Trophoblast cell (in vitro differentiated cells and primary cell): ENCODE measurements around the gene TSPO.

Experiments
- DNase-seq, 2 donors: peaks; one replicate each; pipeline ENCODE4 v3.0.0-alpha.2; 2016
- H2AFZ ChIP-seq: 2 replicates; pipeline ENCODE4 v1.6.1; 2013; ENCODE audit warnings: low read length, moderate library complexity, mild to moderate bottlenecking; ENCODE audit not compliant: insufficient read depth, poor library complexity
- H2AK5ac ChIP-seq: 2 replicates; pipeline ENCODE4 v1.6.1; 2013; ENCODE audit warnings: mild to moderate bottlenecking, low read length
- H2BK120ac ChIP-seq: 2 replicates; pipeline ENCODE4 v1.6.1; 2013; ENCODE audit warnings: low read length, mild to moderate bottlenecking, moderate library complexity; ENCODE audit not compliant: insufficient read depth, poor library complexity
- H2BK12ac ChIP-seq: 2 replicates; pipeline ENCODE4 v1.6.1; 2013; ENCODE audit warnings: mild to moderate bottlenecking, low read length, moderate library complexity
- H2BK5ac ChIP-seq: 2 replicates; pipeline ENCODE4 v1.6.1; 2013; ENCODE audit warnings: low read length, low read depth, moderate library complexity, mild to moderate bottlenecking; ENCODE audit not compliant: poor library complexity
- H3K14ac ChIP-seq: 2 replicates; pipeline ENCODE4 v1.6.1; 2013; ENCODE audit warnings: mild to moderate bottlenecking, low read length
- H3K18ac ChIP-seq: 2 replicates; pipeline ENCODE4 v1.6.1; 2013; ENCODE audit warnings: mild to moderate bottlenecking, low read length
- H3K23ac ChIP-seq: 2 replicates; pipeline ENCODE4 v1.6.1; 2013; ENCODE audit warnings: low read length
- H3K27ac ChIP-seq: 2 replicates; pipeline ENCODE4 v1.5.1; 2013; ENCODE audit warnings: low read depth, mild to moderate bottlenecking, inconsistent platforms, low read length, moderate library complexity
- H3K27me3 ChIP-seq: 2 replicates; pipeline ENCODE4 v1.6.1; 2013; ENCODE audit warnings: inconsistent platforms, mild to moderate bottlenecking, low read length, moderate library complexity; ENCODE audit not compliant: insufficient read depth
- H3K36me3 ChIP-seq, 2 experiments: 1 replicate in 1 of 2; 2 replicates in 1 of 2; pipeline ENCODE4 v1.6.1; 2013; ENCODE audit warnings: low read length in 2 of 2, mild to moderate bottlenecking in 2 of 2, moderate library complexity in 1 of 2; ENCODE audit not compliant: insufficient read depth in 2 of 2, control insufficient read depth in 1 of 2
- H3K4ac ChIP-seq: 2 replicates; pipeline ENCODE4 v1.6.1; 2013; ENCODE audit warnings: low read depth, mild to moderate bottlenecking, low read length, moderate library complexity
- H3K4me1 ChIP-seq, 2 experiments: 1 replicate in 1 of 2; 2 replicates in 1 of 2; pipeline ENCODE4 v1.6.1; 2013; ENCODE audit warnings: low read length in 2 of 2, mild to moderate bottlenecking in 2 of 2, moderate library complexity in 1 of 2; ENCODE audit not compliant: insufficient read depth in 2 of 2, control insufficient read depth in 1 of 2
- H3K4me2 ChIP-seq: 2 replicates; pipeline ENCODE4 v1.6.1; 2013; ENCODE audit warnings: inconsistent platforms, mild to moderate bottlenecking, low read length, moderate library complexity
- H3K4me3 ChIP-seq: 2 replicates; pipeline ENCODE4 v1.5.1; 2013; ENCODE audit warnings: mild to moderate bottlenecking, low read depth, low read length, inconsistent platforms
- H3K79me1 ChIP-seq: one replicate; pipeline ENCODE4 v1.6.1; 2013; ENCODE audit warnings: low read length
- H3K79me2 ChIP-seq: 2 replicates; pipeline ENCODE4 v1.6.1; 2013; ENCODE audit warnings: low read length, mild to moderate bottlenecking; ENCODE audit not compliant: control insufficient read depth, insufficient read depth, poor library complexity
- H3K9ac ChIP-seq: 2 replicates; pipeline ENCODE4 v1.6.1; 2013; ENCODE audit warnings: mild to moderate bottlenecking, low read length
- H3K9me3 ChIP-seq: 2 replicates; pipeline ENCODE4 v1.6.1; 2013; ENCODE audit warnings: low read depth, mild to moderate bottlenecking, control low read depth, inconsistent platforms, low read length; ENCODE audit not compliant: insufficient read depth
- H4K12ac ChIP-seq: 2 replicates; pipeline ENCODE4 v1.6.1; 2013; ENCODE audit warnings: low read depth, mild to moderate bottlenecking, low read length, moderate library complexity
- H4K8ac ChIP-seq: 2 replicates; pipeline ENCODE4 v1.6.1; 2013; ENCODE audit warnings: low read depth, mild to moderate bottlenecking, low read length, moderate library complexity
- H4K91ac ChIP-seq: one replicate; pipeline ENCODE4 v1.6.1; 2013; ENCODE audit warnings: low read depth, mild to moderate bottlenecking, low read length, moderate library complexity
- WGBS: extraction: QIAGEN DNeasy Blood & Tissue Kit; methylation state at CpG from one replicate; pipeline ENCODE4 v1.1.7; 2013; ENCODE audit warnings: missing lambda C conversion rate; ENCODE audit not compliant: insufficient read length, insufficient coverage; ENCODE audit errors: extremely low coverage; 5-methylcytosine and 5-hydroxymethylcytosine counted together

TSPO gene

GRCh38 chr22:43118953-43119458 is 32.4 kb upstream of the TSPO start:
- no peak overlapping the region for H3K4me2 ChIP-seq
- H3K18ac ChIP-seq: no peak overlapping the region
- no peak overlapping the region for H3K9ac ChIP-seq
- H3K14ac ChIP-seq: no peak overlapping the region
- H3K36me3 ChIP-seq: no peaks in the 10 kb centered on the region
- H2AFZ ChIP-seq: no peak overlapping the region
- H3K4ac ChIP-seq: no peak overlapping the region
- DNase-seq: no peak
- H3K79me1 ChIP-seq: no peaks in the 10 kb centered on the region
- no peak overlapping the region for H3K4me3 ChIP-seq
- no peak overlapping the region for H3K27ac ChIP-seq
- H3K4me1 ChIP-seq: peaks cover 4 to 10% of the 10 kb centered on the region in 2 experiments
- no peak overlapping the region for H2AK5ac ChIP-seq
- no peaks in the 10 kb centered on the region for H3K79me2 ChIP-seq
- no peak overlapping the region for H2BK12ac ChIP-seq
- H3K23ac ChIP-seq: no peak overlapping the region
- H4K12ac ChIP-seq: no peak overlapping the region
- H4K8ac ChIP-seq: no peak overlapping the region
- H2BK5ac ChIP-seq: no peak overlapping the region
- no peak overlapping the region for H2BK120ac ChIP-seq
- H3K27me3 ChIP-seq: no peaks in the 10 kb centered on the region
- no peak overlapping the region for H4K91ac ChIP-seq
- H3K9me3 ChIP-seq: peaks cover 2% of the 10 kb centered on the region
- WGBS: no CpG with 5 or more reads among the region's 7 CpGs

DNA sequence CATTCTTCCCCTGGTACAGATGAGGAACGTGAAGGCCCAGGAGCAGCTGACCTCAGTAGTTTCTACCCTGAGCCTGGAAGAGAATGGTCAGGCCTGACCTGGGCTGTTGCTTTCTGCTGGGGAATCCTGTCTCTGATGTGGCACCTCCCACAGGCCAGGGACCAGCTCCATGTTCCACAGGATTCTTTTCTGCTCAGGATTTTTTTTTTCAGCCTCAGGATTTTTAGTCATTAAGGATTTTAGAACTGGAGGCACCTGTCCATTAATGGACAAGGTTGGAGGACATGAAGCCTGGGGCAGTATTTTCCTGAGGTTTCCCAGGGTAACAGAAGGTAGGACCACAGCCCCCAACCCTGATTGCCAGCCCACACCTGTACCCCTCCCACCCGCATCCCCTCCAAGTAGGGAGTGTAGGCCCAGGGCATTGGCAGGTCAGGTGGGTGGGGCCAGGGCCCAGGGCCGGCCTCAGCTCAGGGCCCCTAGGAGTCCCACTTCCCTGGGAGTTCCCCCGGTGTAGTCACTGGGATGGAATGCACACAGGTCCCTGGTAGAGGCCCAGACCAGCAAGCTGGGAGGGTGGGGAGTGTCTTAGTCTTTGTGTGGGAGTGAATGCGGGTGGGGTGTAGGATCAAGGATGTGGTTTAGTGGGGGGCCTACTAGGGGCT is 24.7 kb upstream of the TSPO start:
- Histone ChIP-seq H3K9me3 (no peaks in the 10 kb centered on the region), H4K8ac (peak overlapping the region; percentile 51), H3K79me1 (peaks cover 8% of the 10 kb centered on the region), H3K4me3 (no peak overlapping the region), H3K27ac (peak overlapping the region; percentile 37), H2BK12ac (peak overlapping the region; percentile 37), H3K4me1 (peaks cover 13 to 23% of the 10 kb centered on the region in 2 experiments), H3K36me3 (peaks cover under 1 to 4% of the 10 kb centered on the region in 2 experiments), H4K12ac (no peak overlapping the region), H2BK5ac (peak overlapping the region; percentile 57), H3K9ac (no peak overlapping the region), H2BK120ac (peak overlapping the region; percentile 91), H2AK5ac (peak overlapping the region; percentile 76), H4K91ac (peak overlapping the region; percentile 93), H3K18ac (no peak overlapping the region), H3K27me3 (no peaks in the 10 kb centered on the region), H3K23ac (no peak overlapping the region), H3K79me2 (no peaks in the 10 kb centered on the region), H3K14ac (no peak overlapping the region), H2AFZ (no peak overlapping the region), H3K4ac (peak overlapping the region; percentile 46), H3K4me2 (peak overlapping the region; percentile 27)
- peak; percentile 95 to 98 for DNase-seq
- no CpG with 5 or more reads among the region's 5 CpGs for WGBS

GRCh38 chr22:43127166-43127908 is 24.0 kb upstream of the TSPO start:
- H3K14ac ChIP-seq: peak overlapping the region; percentile 67
- H4K12ac ChIP-seq: peak overlapping the region; percentile 37
- no peak overlapping the region for H3K9ac ChIP-seq
- H3K36me3 ChIP-seq: peaks cover 5 to 9% of the 10 kb centered on the region in 2 experiments
- H3K4me2 ChIP-seq: peak overlapping the region; percentile 27
- no CpG with 5 or more reads among the region's 17 CpGs for WGBS
- peak overlapping the region; percentile 57 for H2BK5ac ChIP-seq
- peak overlapping the region; percentile 93 for H4K91ac ChIP-seq
- no peaks in the 10 kb centered on the region for H3K27me3 ChIP-seq
- H3K4ac ChIP-seq: peak overlapping the region; percentile 46
- peak overlapping the region; percentile 51 for H4K8ac ChIP-seq
- DNase-seq: peak; percentile 97
- peaks cover 13 to 23% of the 10 kb centered on the region in 2 experiments for H3K4me1 ChIP-seq
- no peak overlapping the region for H3K23ac ChIP-seq
- peak overlapping the region; percentile 76 for H2AK5ac ChIP-seq
- peak overlapping the region; percentile 37 for H3K27ac ChIP-seq
- H3K9me3 ChIP-seq: no peaks in the 10 kb centered on the region
- peaks cover 8% of the 10 kb centered on the region for H3K79me1 ChIP-seq
- H2AFZ ChIP-seq: no peak overlapping the region
- peak overlapping the region; percentile 61 for H3K18ac ChIP-seq
- H2BK120ac ChIP-seq: peak overlapping the region; percentile 91
- no peak overlapping the region for H3K4me3 ChIP-seq
- H3K79me2 ChIP-seq: no peaks in the 10 kb centered on the region
- H2BK12ac ChIP-seq: peak overlapping the region; percentile 4

DNA sequence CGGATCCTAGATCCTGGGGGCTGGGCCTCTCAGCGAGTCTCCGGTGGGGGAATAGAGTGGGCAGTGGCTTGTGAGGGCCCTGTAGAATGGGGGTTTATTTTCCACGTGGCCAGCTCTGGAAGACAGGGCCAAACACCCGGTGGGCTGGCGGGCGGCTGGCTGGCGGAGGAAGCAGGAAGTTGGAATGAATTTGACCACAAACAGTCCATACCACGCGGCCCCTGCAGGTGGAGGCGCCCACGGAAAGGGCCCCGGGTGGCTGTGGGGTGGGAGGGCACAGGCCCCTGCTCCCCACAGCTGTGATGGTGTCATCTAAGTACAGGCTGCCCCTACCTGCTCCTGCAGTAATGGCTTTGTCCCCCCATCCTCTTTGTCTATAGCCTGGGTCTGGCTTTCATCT is 23.2 kb upstream of the TSPO start:
- H3K79me1 ChIP-seq: peaks cover 8% of the 10 kb centered on the region
- H3K4ac ChIP-seq: no peak overlapping the region
- no peak overlapping the region for H3K18ac ChIP-seq
- H3K36me3 ChIP-seq: peaks cover 11 to 16% of the 10 kb centered on the region in 2 experiments
- H2BK5ac ChIP-seq: no peak overlapping the region
- no peaks in the 10 kb centered on the region for H3K27me3 ChIP-seq
- WGBS: no CpG with 5 or more reads among the region's 13 CpGs
- H3K79me2 ChIP-seq: no peaks in the 10 kb centered on the region
- no peak overlapping the region for H3K4me2 ChIP-seq
- H3K9ac ChIP-seq: no peak overlapping the region
- H3K4me1 ChIP-seq: peaks cover 13 to 23% of the 10 kb centered on the region in 2 experiments
- peak overlapping the region; percentile 16 for H2BK12ac ChIP-seq
- H4K8ac ChIP-seq: no peak overlapping the region
- DNase-seq: no peak
- H4K91ac ChIP-seq: peak overlapping the region; percentile 93
- H3K23ac ChIP-seq: no peak overlapping the region
- H2AK5ac ChIP-seq: peak overlapping the region; percentile 76
- no peak overlapping the region for H3K27ac ChIP-seq
- H4K12ac ChIP-seq: peak overlapping the region; percentile 20
- no peak overlapping the region for H3K14ac ChIP-seq
- H3K9me3 ChIP-seq: no peaks in the 10 kb centered on the region
- no peak overlapping the region for H2AFZ ChIP-seq
- H3K4me3 ChIP-seq: no peak overlapping the region
- no peak overlapping the region for H2BK120ac ChIP-seq
